Effector memory CD4-positive, alpha-beta T cell (primary cell): ENCODE measurements around the gene SLC6A17.

ENCODE experiments used
- DNase-seq, 3 donors: peaks; one replicate each; pipeline ENCODE4 v3.0.0-alpha.2; 2020
- H3K27ac ChIP-seq: 2 replicates; pipeline ENCODE4 v1.7.0; 2013; ENCODE audit warnings: mild to moderate bottlenecking, low read length, moderate library complexity; ENCODE audit not compliant: insufficient read depth, poor library complexity, severe bottlenecking
- H3K27me3 ChIP-seq: replicated peaks from 2 replicates; pipeline ENCODE4 v1.7.0; 2013; ENCODE audit warnings: mild to moderate bottlenecking, low read length; ENCODE audit not compliant: insufficient read depth, control insufficient read depth, poor library complexity, severe bottlenecking
- H3K36me3 ChIP-seq: 2 replicates; pipeline ENCODE4 v1.7.0; 2013; ENCODE audit warnings: mild to moderate bottlenecking, low read length, moderate library complexity; ENCODE audit not compliant: control insufficient read depth, insufficient read depth
- H3K4me1 ChIP-seq: 2 replicates; pipeline ENCODE4 v1.7.0; 2013; ENCODE audit warnings: low read length, mild to moderate bottlenecking; ENCODE audit not compliant: control insufficient read depth, insufficient read depth, poor library complexity, severe bottlenecking
- H3K4me3 ChIP-seq: 2 replicates; pipeline ENCODE4 v1.7.0; 2013; ENCODE audit warnings: low read length, low read depth, mild to moderate bottlenecking; ENCODE audit not compliant: insufficient read depth, poor library complexity, severe bottlenecking
- H3K9me3 ChIP-seq: 2 replicates; pipeline ENCODE4 v1.7.0; 2013; ENCODE audit warnings: mild to moderate bottlenecking, low read length, moderate library complexity; ENCODE audit not compliant: control insufficient read depth

SLC6A17 gene

DNA sequence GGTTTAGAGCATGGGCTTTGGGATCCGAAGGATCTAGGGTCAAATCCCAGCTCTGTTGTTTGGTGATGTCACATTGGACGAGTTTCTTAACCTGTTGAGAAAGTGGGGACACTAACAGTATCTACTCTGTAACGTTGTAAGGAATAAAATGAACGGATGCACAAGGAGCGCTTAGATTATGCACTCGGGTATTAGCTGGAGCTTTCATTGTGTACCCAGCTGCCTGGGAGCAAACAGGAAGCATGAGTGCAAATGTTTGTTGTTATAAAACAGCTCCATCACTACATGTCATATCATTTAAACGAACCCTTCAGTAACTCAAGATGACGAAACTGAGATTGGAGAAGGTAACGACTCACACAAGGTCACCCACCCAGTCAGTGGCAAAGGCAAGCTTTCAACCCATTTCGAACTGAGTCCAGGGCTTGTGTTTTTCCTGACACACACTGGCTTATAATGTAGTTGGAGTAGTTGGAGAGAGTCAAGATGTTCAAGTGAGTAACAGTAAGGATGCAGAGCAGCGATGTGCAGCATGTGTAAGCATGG, 16.2 kb upstream of the SLC6A17 start:
- DNase-seq: no peak
- Histone ChIP-seq H3K27me3 (peaks cover 11% of the 10 kb centered on the region), H3K27ac (no peak overlapping the region), H3K36me3 (no peaks in the 10 kb centered on the region), H3K4me3 (no peak overlapping the region), H3K4me1 (peaks cover 4% of the 10 kb centered on the region), H3K9me3 (no peaks in the 10 kb centered on the region)

DNA sequence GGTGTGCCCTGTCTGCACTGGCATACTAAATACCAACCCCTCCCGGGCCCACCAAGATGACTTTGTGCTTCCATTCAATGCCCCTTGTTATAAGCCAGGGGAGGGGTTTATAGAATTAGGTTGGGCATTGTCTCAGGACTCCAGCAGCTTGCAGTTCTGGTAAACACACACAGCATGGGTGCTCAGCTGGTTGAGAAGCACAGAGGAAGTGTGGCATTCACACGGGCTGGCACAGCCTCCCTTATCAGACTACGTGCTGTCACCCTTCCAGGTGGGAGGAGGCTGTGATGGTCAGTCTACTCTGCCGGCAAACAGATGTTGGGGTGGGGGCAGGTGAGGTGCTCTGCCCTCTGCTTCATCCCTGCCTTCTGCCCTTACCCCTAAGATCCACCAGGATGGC, 15.0 kb upstream of the SLC6A17 start:
- DNase-seq: no peak
- Histone ChIP-seq H3K27ac (no peak overlapping the region), H3K9me3 (no peaks in the 10 kb centered on the region), H3K36me3 (no peaks in the 10 kb centered on the region), H3K27me3 (peaks cover 8% of the 10 kb centered on the region), H3K4me3 (no peak overlapping the region), H3K4me1 (peaks cover 2% of the 10 kb centered on the region)

DNA sequence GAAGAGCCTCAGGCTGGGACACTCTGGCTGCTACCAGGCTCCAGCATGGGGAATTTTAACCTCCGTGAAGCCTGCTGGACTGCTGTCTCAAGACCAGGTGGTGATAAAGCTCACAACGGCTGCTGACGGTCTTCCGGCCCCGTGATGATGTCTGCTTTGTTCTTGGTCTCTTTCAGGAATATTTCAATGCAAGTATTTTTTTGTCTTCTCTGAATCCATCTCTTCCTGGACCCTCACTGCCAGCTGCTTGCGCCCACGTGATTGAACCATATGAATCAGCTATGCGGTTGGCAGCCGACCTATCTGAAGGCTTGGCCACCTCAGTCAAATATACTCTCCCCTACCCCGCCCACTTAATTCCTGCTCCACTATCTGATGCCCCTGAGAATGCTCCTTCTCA, 14.6 kb upstream of the SLC6A17 start:
- Histone ChIP-seq H3K36me3 (no peaks in the 10 kb centered on the region), H3K27ac (no peak overlapping the region), H3K4me3 (no peak overlapping the region), H3K27me3 (peaks cover 4% of the 10 kb centered on the region), H3K9me3 (no peaks in the 10 kb centered on the region), H3K4me1 (no peaks in the 10 kb centered on the region)
- DNase-seq: no peak

DNA sequence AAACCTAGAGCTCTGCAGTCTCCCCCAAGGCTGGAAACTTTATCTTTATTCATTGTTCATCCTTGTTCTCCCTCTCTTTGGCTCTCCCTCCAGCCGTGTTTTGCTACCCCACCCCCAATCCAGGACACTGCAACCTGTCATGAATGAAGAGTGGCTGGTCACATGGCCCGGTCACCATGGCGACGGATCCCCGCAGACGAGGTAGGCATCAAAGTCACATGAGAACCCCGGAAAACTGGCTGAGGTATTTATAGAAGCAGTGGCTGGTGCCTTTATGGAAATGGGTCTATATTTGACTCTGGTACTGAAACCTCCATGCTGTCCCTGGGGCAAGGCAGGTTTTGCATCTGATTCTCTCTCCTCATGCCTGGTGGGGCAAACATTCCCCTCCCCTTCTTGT, 13.4 kb upstream of the SLC6A17 start:
- Histone ChIP-seq H3K4me1 (no peaks in the 10 kb centered on the region), H3K4me3 (no peak overlapping the region), H3K27me3 (peaks cover 3% of the 10 kb centered on the region), H3K9me3 (no peaks in the 10 kb centered on the region), H3K36me3 (no peaks in the 10 kb centered on the region), H3K27ac (no peak overlapping the region)
- DNase-seq: peak in 1 of 3 donors; percentile 5

DNA sequence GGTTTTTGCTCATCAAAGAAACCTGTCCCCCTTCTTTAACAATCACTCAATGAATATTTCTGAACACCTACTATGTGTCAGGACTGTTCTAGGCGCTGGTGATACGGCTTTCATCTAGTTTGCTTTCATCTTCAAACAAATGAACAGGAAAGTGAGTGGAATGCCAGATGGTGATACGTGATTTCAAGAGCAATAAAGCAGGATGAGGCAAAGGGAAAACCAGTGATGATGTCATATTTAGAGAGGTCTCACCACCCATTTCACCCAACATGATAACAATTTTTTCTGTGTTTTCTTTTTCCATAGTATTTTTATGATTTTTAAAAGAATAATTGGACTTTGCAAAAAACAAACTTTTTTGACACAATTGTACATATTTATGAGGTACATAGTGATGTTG, 11.3 kb upstream of the SLC6A17 start:
- DNase-seq: no peak
- H3K4me1 ChIP-seq: no peaks in the 10 kb centered on the region
- no peaks in the 10 kb centered on the region for H3K36me3 ChIP-seq
- no peaks in the 10 kb centered on the region for H3K9me3 ChIP-seq
- no peak overlapping the region for H3K27ac ChIP-seq
- peaks cover 10% of the 10 kb centered on the region for H3K27me3 ChIP-seq
- no peak overlapping the region for H3K4me3 ChIP-seq

DNA sequence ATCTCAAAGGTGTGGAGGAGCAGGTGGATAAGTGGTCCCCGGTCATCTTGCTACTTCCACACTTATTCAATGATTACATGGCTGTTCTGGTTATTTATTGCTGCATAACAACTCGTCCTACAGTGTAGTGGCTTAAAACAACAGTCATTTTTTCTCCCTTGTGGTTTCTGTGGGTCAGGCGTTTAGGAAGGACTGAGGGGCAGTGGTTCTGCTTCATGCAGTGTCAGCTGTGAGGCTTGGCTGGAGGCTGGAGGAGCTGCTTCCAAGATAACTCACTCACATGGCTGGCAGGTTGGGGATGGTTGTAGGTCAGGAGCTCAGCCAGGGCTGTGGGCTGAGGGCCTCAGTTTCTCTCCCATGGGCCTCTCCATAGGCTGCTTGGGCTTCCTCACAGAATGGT, 5.9 kb upstream of the SLC6A17 start:
- no peaks in the 10 kb centered on the region for H3K9me3 ChIP-seq
- no peaks in the 10 kb centered on the region for H3K36me3 ChIP-seq
- no peaks in the 10 kb centered on the region for H3K4me1 ChIP-seq
- no peak overlapping the region for H3K4me3 ChIP-seq
- no peak overlapping the region for H3K27ac ChIP-seq
- no peak for DNase-seq
- H3K27me3 ChIP-seq: peaks cover 23% of the 10 kb centered on the region

DNA sequence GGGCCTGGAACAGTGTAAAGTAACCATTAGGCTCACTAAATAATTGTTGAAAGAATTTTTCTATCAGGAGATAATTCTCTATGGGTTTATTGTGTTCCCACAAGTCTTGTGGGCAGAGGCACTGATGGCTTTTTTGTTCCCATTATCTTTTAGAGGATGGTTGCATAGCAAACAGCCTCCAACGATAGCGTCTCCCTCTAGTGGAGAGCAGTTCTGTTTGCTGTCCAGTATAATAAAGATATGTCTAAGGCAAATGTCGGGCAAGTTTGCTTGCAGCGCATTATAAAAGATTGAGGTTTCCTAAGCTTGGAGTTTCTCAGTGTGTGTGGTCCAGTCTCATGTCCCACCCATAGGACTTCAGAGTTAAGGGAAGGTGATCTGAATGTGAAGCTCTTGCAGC, 1.3 kb upstream of the SLC6A17 start:
- Histone ChIP-seq H3K36me3 (no peaks in the 10 kb centered on the region), H3K4me1 (peaks cover 3% of the 10 kb centered on the region), H3K27me3 (peaks cover 20% of the 10 kb centered on the region), H3K27ac (no peak overlapping the region), H3K9me3 (no peaks in the 10 kb centered on the region), H3K4me3 (no peak overlapping the region)
- no peak for DNase-seq

DNA sequence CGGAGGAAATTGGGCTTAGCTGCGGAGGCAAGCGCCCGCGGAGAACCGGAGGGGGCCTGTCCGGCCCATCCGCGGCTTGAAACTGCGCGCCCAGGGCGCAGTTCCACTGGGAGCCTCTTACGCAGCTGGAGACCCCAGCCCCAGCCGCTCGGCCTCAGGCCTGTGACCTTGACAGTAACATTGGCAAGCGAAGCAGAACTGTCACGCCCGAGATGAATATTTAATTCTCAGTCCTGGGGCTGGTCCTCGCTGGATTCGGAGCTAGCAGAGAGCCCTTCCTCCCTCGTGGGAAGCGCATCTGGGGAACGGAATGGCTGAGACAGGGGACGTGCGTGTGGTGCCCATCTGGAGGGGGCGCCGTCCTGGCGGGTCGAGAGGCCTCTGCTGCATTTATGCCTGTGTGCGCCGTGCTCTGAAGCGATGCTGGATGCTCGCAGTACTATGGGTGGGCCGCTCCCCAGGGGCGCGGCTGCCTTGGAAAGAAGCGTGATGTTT, 928 bp downstream of the SLC6A17 start:
- no peak for DNase-seq
- no peaks in the 10 kb centered on the region for H3K36me3 ChIP-seq
- H3K9me3 ChIP-seq: no peaks in the 10 kb centered on the region
- peaks cover 26% of the 10 kb centered on the region for H3K27me3 ChIP-seq
- H3K4me1 ChIP-seq: peaks cover 3% of the 10 kb centered on the region
- no peak overlapping the region for H3K4me3 ChIP-seq
- no peak overlapping the region for H3K27ac ChIP-seq

DNA sequence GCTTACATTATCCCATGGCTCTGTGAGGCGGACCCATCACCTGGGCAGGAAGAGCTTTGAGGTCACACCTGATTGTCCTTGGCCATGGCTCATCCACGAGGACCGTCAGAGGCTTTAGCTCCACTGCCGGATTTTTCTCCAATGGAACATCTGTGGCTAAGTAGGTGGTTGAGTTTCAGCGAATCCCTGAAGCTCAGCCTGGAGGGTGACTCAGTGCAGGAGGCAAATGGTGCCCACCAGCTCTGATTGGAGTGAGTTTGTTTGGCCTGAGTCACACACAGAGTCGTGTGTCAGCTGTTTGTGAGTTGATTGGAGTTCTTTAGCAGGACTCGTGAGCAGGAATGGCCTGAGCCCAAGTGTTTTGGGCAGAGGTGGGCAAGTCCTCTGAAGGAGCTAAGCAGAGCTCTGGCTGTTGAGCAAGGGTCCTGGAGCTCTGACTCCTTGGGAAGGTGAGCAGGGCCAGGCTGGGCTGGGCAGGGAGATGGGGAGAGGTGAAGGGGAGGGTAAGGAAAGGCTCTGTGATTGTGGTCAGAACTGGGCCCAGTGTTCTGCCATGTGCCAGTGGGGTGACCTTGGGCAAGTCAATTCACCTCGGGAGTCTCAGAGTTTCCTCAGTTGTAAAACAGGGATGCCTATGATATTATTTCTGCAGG, 2.0 kb downstream of the SLC6A17 start:
- Histone ChIP-seq H3K4me3 (no peak overlapping the region), H3K4me1 (peaks cover 3% of the 10 kb centered on the region), H3K36me3 (no peaks in the 10 kb centered on the region), H3K27me3 (peaks cover 20% of the 10 kb centered on the region), H3K9me3 (no peaks in the 10 kb centered on the region), H3K27ac (no peak overlapping the region)
- DNase-seq: no peak

DNA sequence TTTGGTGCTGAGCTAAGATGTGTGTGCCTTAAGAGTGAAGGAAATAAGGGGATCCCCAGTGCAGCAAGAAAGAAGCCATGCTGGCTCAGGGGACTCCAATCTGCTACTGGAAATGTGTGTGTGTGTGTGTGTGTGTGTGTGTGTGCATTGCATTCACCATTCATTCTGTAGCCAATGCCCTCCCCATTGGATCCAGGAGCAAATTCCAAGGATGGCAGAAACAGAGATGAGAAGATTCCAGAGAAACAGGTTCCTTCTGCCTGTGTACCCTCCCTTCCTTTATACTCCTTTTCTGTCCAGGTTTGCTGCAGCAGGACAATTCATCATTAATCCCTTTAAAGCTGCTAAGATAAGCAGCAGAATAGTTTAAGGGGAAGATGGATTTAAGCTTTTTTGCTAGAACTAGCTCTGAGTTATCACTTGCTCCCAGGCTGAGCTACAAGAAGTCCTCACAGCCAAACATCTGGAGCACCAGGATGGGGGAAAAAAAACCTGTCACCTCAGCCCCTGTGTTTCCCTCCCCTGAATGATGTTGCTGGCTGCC, 3.2 kb downstream of the SLC6A17 start:
- no peak overlapping the region for H3K27ac ChIP-seq
- H3K9me3 ChIP-seq: no peaks in the 10 kb centered on the region
- H3K36me3 ChIP-seq: no peaks in the 10 kb centered on the region
- H3K4me1 ChIP-seq: peaks cover 3% of the 10 kb centered on the region
- no peak for DNase-seq
- no peak overlapping the region for H3K4me3 ChIP-seq
- H3K27me3 ChIP-seq: peaks cover 20% of the 10 kb centered on the region
